Measurements from ENCODE around the gene USP32. TPM values are rescaled to one million over a fixed set of nuclear protein-coding genes. Genes with fewer than 3 reads are reported as not detected.

USP32 gene
- polyA plus RNA-seq, 2 donors, result 9.5 to 16.1 TPM

GRCh38 chr17:60170835-60171752 is 220.8 kb downstream of the USP32 start:
- Histone ChIP-seq H3K27me3 (ENCODE audit: control insufficient read depth in 1 of 2, insufficient read depth in 2 of 2, low read length in 2 of 2) (no peaks in the 10 kb centered on the region), H3K36me3 (ENCODE audit: control insufficient read depth in 2 of 2, insufficient read depth in 2 of 2, low read length in 1 of 2) (no peaks in the 10 kb centered on the region), H3K27ac (ENCODE audit: low read depth in 2 of 2, low read length in 1 of 2) (no peak overlapping the region), H3K9me3 (ENCODE audit: control insufficient read depth in 2 of 2, insufficient read depth in 1 of 2, low read depth in 1 of 2, low read length in 1 of 2) (no peaks in the 10 kb centered on the region), H3K4me3 (ENCODE audit: low read depth in 1 of 2, low read length in 2 of 2) (no peak overlapping the region), H3K4me1 (ENCODE audit: control insufficient read depth in 2 of 2, insufficient read depth in 2 of 2, low read length in 1 of 2) (peaks cover 0 to 3% of the 10 kb centered on the region in 2 donors)
- WGBS, 2 donors, result 72 to 74% methylated on average over 8 of the region's 8 CpGs

GRCh38 chr17:60169921-60170817 is 221.8 kb downstream of the USP32 start:
- H3K4me3 ChIP-seq (ENCODE audit: low read depth in 1 of 2, low read length in 2 of 2), result no peak overlapping the region
- H3K36me3 ChIP-seq (ENCODE audit: control insufficient read depth in 2 of 2, insufficient read depth in 2 of 2, low read length in 1 of 2), result no peaks in the 10 kb centered on the region
- H3K4me1 ChIP-seq (ENCODE audit: control insufficient read depth in 2 of 2, insufficient read depth in 2 of 2, low read length in 1 of 2), result peaks cover 0 to 3% of the 10 kb centered on the region in 2 donors
- 66 to 68% methylated on average over 10 of the region's 10 CpGs for WGBS, 2 donors
- H3K9me3 ChIP-seq (ENCODE audit: control insufficient read depth in 2 of 2, insufficient read depth in 1 of 2, low read depth in 1 of 2, low read length in 1 of 2), result no peaks in the 10 kb centered on the region
- no peaks in the 10 kb centered on the region for H3K27me3 ChIP-seq (ENCODE audit: control insufficient read depth in 1 of 2, insufficient read depth in 2 of 2, low read length in 2 of 2)
- H3K27ac ChIP-seq (ENCODE audit: low read depth in 2 of 2, low read length in 1 of 2), result no peak overlapping the region

- Histone ChIP-seq H3K4me3 (ENCODE audit: low read depth in 1 of 2, low read length in 2 of 2) (no peak overlapping the region), H3K27ac (ENCODE audit: low read depth in 2 of 2, low read length in 1 of 2) (no peak overlapping the region), H3K4me1 (ENCODE audit: control insufficient read depth in 2 of 2, insufficient read depth in 2 of 2, low read length in 1 of 2) (peaks cover 0 to 3% of the 10 kb centered on the region in 2 donors), H3K36me3 (ENCODE audit: control insufficient read depth in 2 of 2, insufficient read depth in 2 of 2, low read length in 1 of 2) (no peaks in the 10 kb centered on the region), H3K9me3 (ENCODE audit: control insufficient read depth in 2 of 2, insufficient read depth in 1 of 2, low read depth in 1 of 2, low read length in 1 of 2) (no peaks in the 10 kb centered on the region), H3K27me3 (ENCODE audit: control insufficient read depth in 1 of 2, insufficient read depth in 2 of 2, low read length in 2 of 2) (no peaks in the 10 kb centered on the region)
- 68 to 71% methylated on average over 7 of the region's 7 CpGs for WGBS, 2 donors
Measured at GRCh38 chr17:60168654-60169053, 223.3 kb downstream of the USP32 start.

GRCh38 chr17:60167065-60167741 is 224.7 kb downstream of the USP32 start:
- 59 to 63% methylated on average over 11 of the region's 11 CpGs for WGBS, 2 donors
- no peak overlapping the region for H3K27ac ChIP-seq (ENCODE audit: low read depth in 2 of 2, low read length in 1 of 2)
- no peak overlapping the region for H3K4me3 ChIP-seq (ENCODE audit: low read depth in 1 of 2, low read length in 2 of 2)
- H3K9me3 ChIP-seq (ENCODE audit: control insufficient read depth in 2 of 2, insufficient read depth in 1 of 2, low read depth in 1 of 2, low read length in 1 of 2), result no peaks in the 10 kb centered on the region
- H3K27me3 ChIP-seq (ENCODE audit: control insufficient read depth in 1 of 2, insufficient read depth in 2 of 2, low read length in 2 of 2), result no peaks in the 10 kb centered on the region
- H3K4me1 ChIP-seq (ENCODE audit: control insufficient read depth in 2 of 2, insufficient read depth in 2 of 2, low read length in 1 of 2), result peaks cover 0 to 3% of the 10 kb centered on the region in 2 donors
- H3K36me3 ChIP-seq (ENCODE audit: control insufficient read depth in 2 of 2, insufficient read depth in 2 of 2, low read length in 1 of 2), result no peaks in the 10 kb centered on the region

- Histone ChIP-seq H3K27me3 (ENCODE audit: control insufficient read depth in 1 of 2, insufficient read depth in 2 of 2, low read length in 2 of 2) (no peaks in the 10 kb centered on the region), H3K4me3 (ENCODE audit: low read depth in 1 of 2, low read length in 2 of 2) (no peak overlapping the region), H3K4me1 (ENCODE audit: control insufficient read depth in 2 of 2, insufficient read depth in 2 of 2, low read length in 1 of 2) (no peaks in the 10 kb centered on the region), H3K27ac (ENCODE audit: low read depth in 2 of 2, low read length in 1 of 2) (no peak overlapping the region), H3K9me3 (ENCODE audit: control insufficient read depth in 2 of 2, insufficient read depth in 1 of 2, low read depth in 1 of 2, low read length in 1 of 2) (no peaks in the 10 kb centered on the region), H3K36me3 (ENCODE audit: control insufficient read depth in 2 of 2, insufficient read depth in 2 of 2, low read length in 1 of 2) (no peaks in the 10 kb centered on the region)
- WGBS, 2 donors, result 57 to 70% methylated on average over 5 of the region's 5 CpGs
Measured at GRCh38 chr17:60165971-60166370, 226.0 kb downstream of the USP32 start.

- H3K27me3 ChIP-seq (ENCODE audit: control insufficient read depth in 1 of 2, insufficient read depth in 2 of 2, low read length in 2 of 2), result no peaks in the 10 kb centered on the region
- H3K4me1 ChIP-seq (ENCODE audit: control insufficient read depth in 2 of 2, insufficient read depth in 2 of 2, low read length in 1 of 2), result no peaks in the 10 kb centered on the region
- no peak overlapping the region for H3K4me3 ChIP-seq (ENCODE audit: low read depth in 1 of 2, low read length in 2 of 2)
- H3K27ac ChIP-seq (ENCODE audit: low read depth in 2 of 2, low read length in 1 of 2), result no peak overlapping the region
- H3K36me3 ChIP-seq (ENCODE audit: control insufficient read depth in 2 of 2, insufficient read depth in 2 of 2, low read length in 1 of 2), result no peaks in the 10 kb centered on the region
- 55 to 64% methylated on average over 5 of the region's 5 CpGs for WGBS, 2 donors
- H3K9me3 ChIP-seq (ENCODE audit: control insufficient read depth in 2 of 2, insufficient read depth in 1 of 2, low read depth in 1 of 2, low read length in 1 of 2), result no peaks in the 10 kb centered on the region
Measured at GRCh38 chr17:60165223-60165622, 226.7 kb downstream of the USP32 start.

GRCh38 chr17:60164697-60165096 is 227.2 kb downstream of the USP32 start:
- Histone ChIP-seq H3K27ac (ENCODE audit: low read depth in 2 of 2, low read length in 1 of 2) (no peak overlapping the region), H3K9me3 (ENCODE audit: control insufficient read depth in 2 of 2, insufficient read depth in 1 of 2, low read depth in 1 of 2, low read length in 1 of 2) (no peaks in the 10 kb centered on the region), H3K4me1 (ENCODE audit: control insufficient read depth in 2 of 2, insufficient read depth in 2 of 2, low read length in 1 of 2) (no peaks in the 10 kb centered on the region), H3K36me3 (ENCODE audit: control insufficient read depth in 2 of 2, insufficient read depth in 2 of 2, low read length in 1 of 2) (no peaks in the 10 kb centered on the region), H3K4me3 (ENCODE audit: low read depth in 1 of 2, low read length in 2 of 2) (no peak overlapping the region), H3K27me3 (ENCODE audit: control insufficient read depth in 1 of 2, insufficient read depth in 2 of 2, low read length in 2 of 2) (no peaks in the 10 kb centered on the region)
- 47 to 52% methylated on average over 5 of the region's 5 CpGs for WGBS, 2 donors

GRCh38 chr17:60164164-60164563 is 227.8 kb downstream of the USP32 start:
- H3K27me3 ChIP-seq (ENCODE audit: control insufficient read depth in 1 of 2, insufficient read depth in 2 of 2, low read length in 2 of 2), result no peaks in the 10 kb centered on the region
- no peak overlapping the region for H3K27ac ChIP-seq (ENCODE audit: low read depth in 2 of 2, low read length in 1 of 2)
- WGBS, 2 donors, result 79 to 81% methylated on average over 6 of the region's 6 CpGs
- H3K9me3 ChIP-seq (ENCODE audit: control insufficient read depth in 2 of 2, insufficient read depth in 1 of 2, low read depth in 1 of 2, low read length in 1 of 2), result no peaks in the 10 kb centered on the region
- H3K36me3 ChIP-seq (ENCODE audit: control insufficient read depth in 2 of 2, insufficient read depth in 2 of 2, low read length in 1 of 2), result no peaks in the 10 kb centered on the region
- H3K4me1 ChIP-seq (ENCODE audit: control insufficient read depth in 2 of 2, insufficient read depth in 2 of 2, low read length in 1 of 2), result no peaks in the 10 kb centered on the region
- H3K4me3 ChIP-seq (ENCODE audit: low read depth in 1 of 2, low read length in 2 of 2), result no peak overlapping the region

GRCh38 chr17:60163108-60163784 is 228.7 kb downstream of the USP32 start:
- no peaks in the 10 kb centered on the region for H3K9me3 ChIP-seq (ENCODE audit: control insufficient read depth in 2 of 2, insufficient read depth in 1 of 2, low read depth in 1 of 2, low read length in 1 of 2)
- peaks cover 0 to 3% of the 10 kb centered on the region in 2 donors for H3K27me3 ChIP-seq (ENCODE audit: control insufficient read depth in 1 of 2, insufficient read depth in 2 of 2, low read length in 2 of 2)
- no peaks in the 10 kb centered on the region for H3K36me3 ChIP-seq (ENCODE audit: control insufficient read depth in 2 of 2, insufficient read depth in 2 of 2, low read length in 1 of 2)
- H3K4me3 ChIP-seq (ENCODE audit: low read depth in 1 of 2, low read length in 2 of 2), result no peak overlapping the region
- H3K4me1 ChIP-seq (ENCODE audit: control insufficient read depth in 2 of 2, insufficient read depth in 2 of 2, low read length in 1 of 2), result no peaks in the 10 kb centered on the region
- no peak overlapping the region for H3K27ac ChIP-seq (ENCODE audit: low read depth in 2 of 2, low read length in 1 of 2)
- WGBS, 2 donors, result 55 to 67% methylated on average over 20 of the region's 20 CpGs

All from esophagus (tissue), 2 donors.